ENCODE results near the gene TRDMT1.

DNA sequence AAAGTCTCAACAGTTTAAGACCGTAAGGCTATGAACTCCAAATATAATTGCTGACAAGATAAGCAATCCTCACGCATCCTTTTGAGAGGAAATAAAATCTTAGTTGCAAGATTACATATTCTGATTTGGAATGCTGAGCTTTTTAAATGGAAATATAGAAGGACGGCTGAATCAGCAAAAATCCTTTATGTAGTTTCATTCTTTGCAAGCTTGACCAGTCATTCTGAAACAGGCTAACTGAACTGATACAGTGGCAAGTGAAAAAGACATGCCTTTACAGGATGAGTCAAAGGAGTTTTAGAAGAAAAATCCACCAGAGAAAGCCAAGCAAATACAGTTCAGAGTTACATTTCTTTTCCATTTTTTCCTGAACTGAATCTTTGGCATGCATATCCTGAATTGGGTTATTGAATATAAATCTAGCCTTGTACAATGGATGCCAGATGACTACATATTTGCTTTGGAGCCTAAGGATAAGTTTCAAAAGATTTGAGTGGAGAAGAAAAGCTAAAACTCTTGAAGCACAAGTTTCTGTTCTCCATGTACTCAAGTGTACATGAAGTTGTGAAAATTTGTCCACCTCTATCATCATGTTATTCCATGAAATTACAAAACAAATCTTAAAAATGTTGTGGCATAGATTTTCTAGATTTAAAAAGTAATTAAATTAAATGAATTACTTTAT lies 30.9 kb upstream of the TRDMT1 start:
- TF ChIP-seq, protein P1, sequence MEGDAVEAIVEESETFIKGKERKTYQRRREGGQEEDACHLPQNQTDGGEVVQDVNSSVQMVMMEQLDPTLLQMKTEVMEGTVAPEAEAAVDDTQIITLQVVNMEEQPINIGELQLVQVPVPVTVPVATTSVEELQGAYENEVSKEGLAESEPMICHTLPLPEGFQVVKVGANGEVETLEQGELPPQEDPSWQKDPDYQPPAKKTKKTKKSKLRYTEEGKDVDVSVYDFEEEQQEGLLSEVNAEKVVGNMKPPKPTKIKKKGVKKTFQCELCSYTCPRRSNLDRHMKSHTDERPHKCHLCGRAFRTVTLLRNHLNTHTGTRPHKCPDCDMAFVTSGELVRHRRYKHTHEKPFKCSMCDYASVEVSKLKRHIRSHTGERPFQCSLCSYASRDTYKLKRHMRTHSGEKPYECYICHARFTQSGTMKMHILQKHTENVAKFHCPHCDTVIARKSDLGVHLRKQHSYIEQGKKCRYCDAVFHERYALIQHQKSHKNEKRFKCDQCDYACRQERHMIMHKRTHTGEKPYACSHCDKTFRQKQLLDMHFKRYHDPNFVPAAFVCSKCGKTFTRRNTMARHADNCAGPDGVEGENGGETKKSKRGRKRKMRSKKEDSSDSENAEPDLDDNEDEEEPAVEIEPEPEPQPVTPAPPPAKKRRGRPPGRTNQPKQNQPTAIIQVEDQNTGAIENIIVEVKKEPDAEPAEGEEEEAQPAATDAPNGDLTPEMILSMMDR (conservative IDR thresholded peaks at IDR 0.05 in 1 of 2, IDR thresholded peaks at IDR 0.05 in 1 of 2; ENCODE audit: low read depth in 1 of 2, low read length in 2 of 2) = no peak
- TF ChIP-seq EZH2 (IDR thresholded peaks at IDR 0.05; ENCODE audit: low read length, missing control alignments) = no peak
